ENCODE results near the gene CDK9. TPM values are rescaled to one million over a fixed set of nuclear protein-coding genes. Genes with fewer than 3 reads are reported as not detected.

The CDK9 gene
- polyA plus RNA-seq, 3 donors from 2014 or later, result 44.6 to 83.1 (median 58.1) TPM

DNA sequence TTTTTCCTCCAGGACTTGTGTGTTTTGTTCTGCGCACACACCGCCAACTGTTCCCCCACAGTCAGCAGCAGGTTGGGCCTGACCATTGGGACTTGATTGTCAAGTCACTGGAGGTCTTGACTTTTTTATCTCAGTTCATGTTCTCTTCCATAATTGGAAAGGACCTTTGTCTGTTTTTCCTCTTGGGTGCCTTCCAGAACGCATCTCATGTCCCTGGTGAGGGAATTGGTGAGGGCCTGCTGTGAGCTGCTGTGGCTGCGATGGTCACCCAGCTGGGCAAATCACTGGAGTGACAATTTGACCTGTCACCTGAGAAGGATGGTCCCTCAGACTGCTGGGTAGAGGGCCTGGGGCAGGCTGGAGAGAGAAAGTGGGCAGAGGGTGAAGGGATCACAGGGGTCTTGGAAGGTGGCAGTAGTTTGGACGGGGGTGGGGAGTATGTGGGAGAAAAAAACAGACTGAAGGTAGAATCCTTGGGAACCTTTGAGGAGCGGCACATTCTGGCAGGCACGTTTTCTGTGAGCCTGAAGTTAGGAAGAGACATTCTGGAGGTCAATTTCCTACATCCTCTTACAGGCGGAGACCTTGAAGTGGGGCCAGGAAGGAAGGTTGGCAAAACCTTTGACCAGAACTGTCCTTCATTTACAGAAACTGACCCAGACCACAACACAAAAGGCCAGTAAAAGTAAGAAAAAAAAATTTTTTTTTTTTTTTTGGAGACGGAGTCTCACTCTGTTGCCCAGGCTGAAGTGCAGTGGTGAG lies 4.4 kb downstream of the CDK9 start:
- no peak for DNase-seq
- no peak overlapping the region for H3K4me3 Mint-ChIP-seq
- peak overlapping the region in 4 of 6 donors; percentile 11 to 53 (median 49) for H3K27ac Mint-ChIP-seq

DNA sequence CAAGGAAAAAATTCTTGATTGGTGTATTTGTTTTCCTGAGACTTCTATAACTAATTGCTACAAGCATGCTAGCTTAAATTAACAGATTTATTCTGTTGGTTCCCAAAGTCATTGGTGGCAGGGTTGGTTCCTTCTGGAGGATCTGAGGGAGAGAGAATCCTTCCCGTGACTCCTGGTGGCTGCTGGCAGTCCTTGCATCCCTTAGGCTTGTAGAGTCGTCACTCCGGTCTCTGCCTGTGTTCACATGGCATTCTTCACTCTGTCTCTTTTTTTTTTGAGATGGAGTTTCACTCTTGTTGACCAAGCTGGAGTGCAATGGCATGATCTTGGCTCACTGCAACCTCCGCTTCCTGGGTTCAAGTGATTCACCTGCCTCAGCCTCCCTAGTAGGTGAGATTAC lies 5.3 kb downstream of the CDK9 start:
- Mint-ChIP-seq H3K4me1 (peaks cover 40 to 43% of the 10 kb centered on the region in 2 donors), H3K36me3 (peaks cover 6 to 34% (median 10%) of the 10 kb centered on the region in 3 donors), H3K27me3 (ENCODE audit: low read depth in 3 of 3) (peaks cover 7 to 18% (median 14%) of the 10 kb centered on the region in 3 donors), H3K27ac (no peak overlapping the region), H3K9me3 (no peaks in the 10 kb centered on the region), H3K4me3 (no peak overlapping the region)
- no peak for DNase-seq

More for the DNA sequence above, 4.4 kb downstream of the CDK9 start:
- Mint-ChIP-seq H3K4me1 (peaks cover 35 to 38% of the 10 kb centered on the region in 2 donors), H3K27me3 (ENCODE audit: low read depth in 3 of 3) (peaks cover 9 to 22% (median 14%) of the 10 kb centered on the region in 3 donors), H3K36me3 (peaks cover 6 to 34% (median 10%) of the 10 kb centered on the region in 3 donors), H3K9me3 (no peaks in the 10 kb centered on the region)

DNA sequence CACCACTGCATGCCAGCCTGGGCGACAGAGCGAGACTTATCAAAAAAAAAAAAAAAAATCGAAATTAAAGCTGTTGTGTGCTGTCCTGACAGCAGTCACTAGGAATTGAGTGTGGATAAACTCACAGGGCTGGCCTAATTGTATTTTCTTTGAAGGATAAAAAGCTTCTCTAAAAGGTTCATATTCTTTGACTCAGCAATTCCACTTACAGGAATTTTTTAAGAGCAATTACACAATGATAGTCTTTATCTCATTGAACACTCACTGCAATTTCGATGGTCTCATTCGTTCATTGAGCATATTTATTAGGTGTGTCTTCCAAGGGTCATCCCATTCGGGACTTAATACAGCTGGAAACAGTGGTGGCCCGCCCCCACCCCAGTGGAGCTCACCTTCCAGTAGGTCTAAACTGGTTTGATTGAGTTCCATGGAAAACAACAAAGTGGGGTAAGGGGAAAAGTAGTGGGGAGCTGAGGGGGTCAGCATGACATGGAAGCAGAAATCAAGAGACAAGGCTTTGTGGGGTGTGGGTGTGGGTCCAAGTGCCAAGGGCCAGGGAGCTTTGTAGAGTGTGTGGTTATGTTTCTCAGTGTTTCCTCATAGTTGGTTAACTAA lies 6.7 kb downstream of the CDK9 start:
- H3K27me3 Mint-ChIP-seq (ENCODE audit: low read depth in 3 of 3), result peaks cover 0 to 8% (median 6%) of the 10 kb centered on the region in 3 donors
- H3K9me3 Mint-ChIP-seq, result no peaks in the 10 kb centered on the region
- no peak overlapping the region for H3K4me3 Mint-ChIP-seq
- peaks cover 6 to 27% (median 10%) of the 10 kb centered on the region in 3 donors for H3K36me3 Mint-ChIP-seq
- no peak for DNase-seq
- H3K27ac Mint-ChIP-seq, result peak overlapping the region in 2 of 6 donors; percentile 7 to 30
- peaks cover 43 to 44% of the 10 kb centered on the region in 2 donors for H3K4me1 Mint-ChIP-seq

DNA sequence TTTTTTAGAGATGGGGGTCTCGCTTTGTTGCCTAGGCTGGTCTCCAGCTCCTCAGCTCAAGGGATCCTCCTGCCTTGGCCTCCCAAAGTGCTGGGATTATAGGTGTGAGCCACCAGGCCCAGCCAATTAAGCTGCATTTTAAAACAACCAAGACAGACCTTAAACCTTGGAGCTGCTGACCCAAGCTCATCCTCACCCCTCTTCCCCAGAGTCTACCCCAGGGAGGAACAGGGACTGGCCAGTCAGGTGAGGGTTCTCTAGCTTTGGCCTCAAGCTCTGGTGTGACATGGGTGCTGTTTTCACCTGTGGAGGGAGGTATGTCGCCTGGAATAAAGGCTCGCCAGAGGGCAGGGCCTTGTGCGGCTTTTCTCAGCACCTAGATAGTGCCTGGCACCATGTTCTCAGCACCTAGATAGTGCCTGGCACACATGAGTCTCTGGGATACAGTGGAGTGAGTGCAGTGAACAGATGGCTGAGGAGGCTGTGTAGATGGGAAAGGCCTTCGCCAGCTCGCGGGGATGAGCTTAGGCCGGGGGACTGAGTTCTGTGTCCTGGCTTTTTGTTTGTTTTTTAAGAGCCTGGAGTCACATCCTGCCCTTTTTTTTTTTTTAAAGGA lies 7.4 kb downstream of the CDK9 start:
- DNase-seq, result no peak
- peaks cover 6 to 22% (median 10%) of the 10 kb centered on the region in 3 donors for H3K36me3 Mint-ChIP-seq
- H3K27ac Mint-ChIP-seq, result peak overlapping the region in 4 of 6 donors; percentile 16 to 51 (median 29)
- H3K4me1 Mint-ChIP-seq, result peaks cover 45% of the 10 kb centered on the region in 2 donors
- no peaks in the 10 kb centered on the region for H3K9me3 Mint-ChIP-seq
- H3K27me3 Mint-ChIP-seq (ENCODE audit: low read depth in 3 of 3), result peaks cover 0 to 8% (median 4%) of the 10 kb centered on the region in 3 donors
- H3K4me3 Mint-ChIP-seq, result no peak overlapping the region

DNA sequence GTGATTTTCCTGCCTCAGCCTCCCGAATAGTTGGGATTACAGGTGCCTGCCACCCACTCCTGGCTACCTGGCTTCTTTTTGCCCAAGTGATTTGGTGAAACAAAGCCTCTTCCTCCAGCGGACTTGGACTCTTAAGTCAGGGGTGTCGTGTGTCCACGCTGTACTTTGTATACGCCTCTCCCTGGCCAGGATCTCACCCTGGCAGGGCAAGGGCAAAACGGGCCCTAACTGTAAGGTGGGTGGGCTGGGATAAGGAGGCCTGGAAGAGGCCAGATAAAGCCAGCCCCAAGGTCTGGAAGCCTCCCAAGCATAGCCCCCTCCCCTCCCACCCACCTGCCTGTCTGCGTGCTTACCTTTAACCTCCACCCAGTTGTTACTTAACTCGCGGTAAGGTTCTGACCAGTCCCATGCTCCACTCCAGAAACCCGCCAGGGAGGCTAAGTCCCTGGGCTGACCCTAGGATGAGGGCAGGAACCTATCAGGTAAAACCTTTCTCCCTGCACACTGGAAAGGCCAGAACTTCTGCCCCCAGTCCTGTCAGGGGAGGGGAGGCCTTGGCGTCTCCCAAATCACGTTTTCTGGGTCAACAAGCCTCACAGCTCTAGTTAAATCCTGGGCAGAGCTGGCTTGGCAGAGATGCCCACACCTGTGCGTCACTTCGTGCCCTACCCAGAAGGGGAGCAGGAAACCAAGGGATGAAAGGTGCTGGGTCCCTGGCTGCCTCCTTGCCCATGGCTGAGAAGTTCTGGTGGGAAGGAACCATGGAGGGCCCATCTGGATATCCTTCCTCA lies 8.4 kb downstream of the CDK9 start:
- peak overlapping the region in 3 of 6 donors; percentile 24 to 57 (median 40) for H3K27ac Mint-ChIP-seq
- H3K27me3 Mint-ChIP-seq (ENCODE audit: low read depth in 3 of 3), result peaks cover 0 to 7% (median 0%) of the 10 kb centered on the region in 3 donors
- peaks cover 4 to 19% (median 10%) of the 10 kb centered on the region in 3 donors for H3K36me3 Mint-ChIP-seq
- no peaks in the 10 kb centered on the region for H3K9me3 Mint-ChIP-seq
- DNase-seq, result no peak
- H3K4me1 Mint-ChIP-seq, result peaks cover 41 to 46% of the 10 kb centered on the region in 2 donors
- no peak overlapping the region for H3K4me3 Mint-ChIP-seq

DNA sequence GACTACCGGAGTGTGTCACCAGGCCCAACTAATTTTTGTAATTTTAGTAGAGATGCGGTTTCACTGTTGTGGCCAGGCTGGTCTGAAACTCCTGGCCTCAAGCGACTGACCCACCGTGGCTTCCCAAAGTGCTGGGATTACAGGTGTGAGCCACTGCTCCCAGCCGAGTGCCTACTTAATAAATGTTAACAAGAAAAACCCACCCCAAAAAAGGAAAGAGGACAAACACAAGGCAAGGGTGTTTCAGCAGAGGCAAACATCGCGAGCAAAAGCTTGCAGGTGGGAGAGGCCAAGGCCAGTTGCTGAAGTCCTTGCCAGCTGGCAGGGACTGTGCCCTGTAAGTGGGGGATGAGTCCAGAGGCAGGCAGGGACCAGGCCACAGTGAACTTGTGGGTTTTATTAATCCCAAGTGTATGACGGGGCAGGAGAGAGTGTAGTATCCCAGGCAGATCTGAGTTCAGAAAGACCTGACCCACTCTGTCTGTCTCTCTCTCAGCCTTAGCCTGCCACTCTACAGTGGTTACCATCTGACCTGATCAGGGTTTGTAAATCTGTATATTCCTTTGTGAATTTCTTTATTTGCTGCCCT lies 10.5 kb downstream of the CDK9 start:
- H3K36me3 Mint-ChIP-seq, result peaks cover 0 to 7% (median 0%) of the 10 kb centered on the region in 3 donors
- H3K4me3 Mint-ChIP-seq, result peak overlapping the region; percentile 52 to 82 (median 78)
- H3K9me3 Mint-ChIP-seq, result no peaks in the 10 kb centered on the region
- no peak for DNase-seq
- peak overlapping the region; percentile 66 to 83 (median 76) for H3K27ac Mint-ChIP-seq
- H3K27me3 Mint-ChIP-seq (ENCODE audit: low read depth in 3 of 3), result peaks cover 0 to 4% (median 1%) of the 10 kb centered on the region in 3 donors
- H3K4me1 Mint-ChIP-seq, result peaks cover 34% of the 10 kb centered on the region in 2 donors

DNA sequence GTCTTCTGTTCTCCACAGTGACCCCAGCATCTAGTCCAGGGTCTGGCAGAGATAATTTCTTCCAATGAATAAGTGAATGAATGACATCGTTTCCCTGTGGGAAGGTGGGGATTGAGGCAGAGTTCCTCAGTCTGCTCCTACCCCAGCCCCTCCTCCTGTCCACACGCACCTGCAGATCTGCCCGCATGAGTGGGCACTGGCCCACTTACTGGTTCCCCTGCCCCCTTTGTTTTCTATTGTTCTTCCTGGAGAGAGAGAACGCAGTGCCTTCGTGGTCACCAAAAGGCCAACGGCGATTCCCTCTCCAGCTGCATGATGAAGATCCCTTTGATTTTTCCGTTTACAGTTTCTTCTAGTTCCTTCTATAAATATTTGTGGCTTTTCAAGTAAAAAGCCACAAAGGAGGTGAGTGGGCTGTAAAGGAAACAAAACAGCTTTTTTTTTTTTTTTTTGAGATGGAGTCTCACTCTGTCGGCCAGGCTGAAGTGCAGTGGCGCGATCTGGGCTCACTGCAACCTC lies 11.1 kb downstream of the CDK9 start:
- peaks cover 0 to 7% (median 0%) of the 10 kb centered on the region in 3 donors for H3K36me3 Mint-ChIP-seq

DNA sequence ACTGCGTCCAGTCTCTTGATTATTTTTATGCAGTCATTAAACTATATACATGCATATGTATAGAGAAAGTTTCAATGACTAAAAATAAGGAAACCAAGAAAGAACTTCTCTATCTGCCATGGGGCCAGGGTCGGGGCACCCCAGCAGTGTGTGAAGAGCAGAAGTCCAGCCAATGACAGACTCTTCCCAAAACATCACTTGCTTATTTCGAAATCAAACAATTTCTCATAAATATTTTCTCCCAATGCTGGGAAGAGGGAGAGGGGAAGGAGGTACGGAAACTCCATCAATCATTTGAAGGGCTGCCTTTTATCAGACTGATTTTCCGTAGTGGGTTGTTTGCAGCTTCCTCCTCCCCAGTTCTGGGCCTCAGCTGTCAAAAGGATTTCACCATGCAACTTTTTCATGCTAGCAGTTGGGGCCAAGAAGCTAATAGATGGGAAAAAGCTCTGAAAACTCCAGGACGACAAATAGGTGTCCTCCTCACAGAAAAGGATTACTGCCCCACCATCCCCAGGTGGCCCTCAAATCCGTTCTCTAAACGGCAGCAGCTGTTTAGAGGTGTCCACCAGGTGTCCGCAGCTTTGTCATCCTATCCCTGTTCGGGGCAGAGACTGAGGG lies 16.2 kb downstream of the CDK9 start:
- H3K27ac Mint-ChIP-seq, result peak overlapping the region; percentile 86 to 96 (median 92)
- H3K9me3 Mint-ChIP-seq, result no peaks in the 10 kb centered on the region
- H3K4me3 Mint-ChIP-seq, result peak overlapping the region; percentile 88 to 94 (median 92)
- no peak for DNase-seq
- H3K27me3 Mint-ChIP-seq (ENCODE audit: low read depth in 3 of 3), result peaks cover 0 to 7% (median 0%) of the 10 kb centered on the region in 3 donors
- H3K4me1 Mint-ChIP-seq, result peaks cover 41 to 50% of the 10 kb centered on the region in 2 donors
- H3K36me3 Mint-ChIP-seq, result peaks cover 0 to 7% (median 0%) of the 10 kb centered on the region in 3 donors

More for the DNA sequence above, 11.1 kb downstream of the CDK9 start:
- Mint-ChIP-seq H3K27ac (peak overlapping the region; percentile 3 to 83 (median 74)), H3K9me3 (no peaks in the 10 kb centered on the region), H3K4me3 (peak overlapping the region; percentile 52 to 82 (median 78)), H3K27me3 (ENCODE audit: low read depth in 3 of 3) (peaks cover 0 to 4% (median 1%) of the 10 kb centered on the region in 3 donors), H3K4me1 (peaks cover 36 to 37% of the 10 kb centered on the region in 2 donors)
- peak in 1 of 3 donors; percentile 23 for DNase-seq

DNA sequence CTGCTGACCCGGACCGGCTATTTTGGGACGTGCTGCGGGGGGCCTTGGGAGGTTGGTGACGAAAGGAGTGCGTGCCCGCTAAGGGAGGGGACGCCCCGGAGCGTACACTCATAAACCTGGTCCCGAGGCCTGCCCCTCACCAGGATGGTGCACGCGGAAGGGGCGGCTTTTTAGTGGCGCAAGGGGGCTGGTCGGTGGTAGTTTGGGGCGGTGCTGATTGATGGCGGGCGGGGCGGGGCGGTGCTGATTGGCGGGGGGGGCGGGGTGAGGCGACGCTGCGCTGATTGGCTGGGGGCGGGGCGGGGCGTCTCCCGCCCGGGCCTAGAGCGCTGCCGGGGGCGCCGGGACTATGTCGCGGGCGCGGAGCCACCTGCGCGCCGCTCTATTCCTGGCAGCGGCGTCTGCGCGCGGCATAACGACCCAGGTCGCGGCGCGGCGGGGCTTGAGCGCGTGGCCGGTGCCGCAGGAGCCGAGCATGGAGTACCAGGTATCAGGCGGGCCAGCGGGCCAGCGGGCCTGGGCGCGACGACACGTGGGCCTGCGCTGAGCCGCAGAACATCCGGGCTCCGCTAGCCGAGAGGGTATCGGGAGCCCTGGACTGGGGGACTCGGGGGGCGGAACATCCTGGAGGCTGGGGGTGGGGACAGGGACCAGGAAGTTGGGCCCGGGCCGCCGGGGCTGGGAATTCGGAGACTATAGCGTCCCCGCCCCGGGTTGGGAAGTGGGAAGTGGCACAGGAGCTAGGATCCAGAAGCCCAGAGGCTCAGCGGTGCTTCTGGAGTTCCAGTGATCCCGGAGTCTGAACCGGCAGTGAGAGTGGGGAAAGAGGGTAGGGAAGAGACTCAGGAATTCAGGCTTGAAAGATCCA lies 17.0 kb downstream of the CDK9 start, which contains the start of gene FPGS:
FPGS (plus strand) TSS at position 307 of the 868 bp plus-strand sequence; CDS start at position 350, 43 bp downstream.
- Mint-ChIP-seq H3K4me1 (peaks cover 34 to 42% of the 10 kb centered on the region in 2 donors), H3K4me3 (peak within 1 kb of the TSS; percentile 88 to 94 (median 92)), H3K9me3 (no peaks in the 10 kb centered on the region), H3K27ac (peak within 1 kb of the TSS; percentile 88 to 96 (median 94)), H3K27me3 (ENCODE audit: low read depth in 3 of 3) (peaks cover 0 to 7% (median 1%) of the 10 kb centered on the region in 3 donors), H3K36me3 (peaks cover 0 to 10% (median 0%) of the 10 kb centered on the region in 3 donors)
- DNase-seq, result peak; percentile 89 to 91 (median 90)

DNA sequence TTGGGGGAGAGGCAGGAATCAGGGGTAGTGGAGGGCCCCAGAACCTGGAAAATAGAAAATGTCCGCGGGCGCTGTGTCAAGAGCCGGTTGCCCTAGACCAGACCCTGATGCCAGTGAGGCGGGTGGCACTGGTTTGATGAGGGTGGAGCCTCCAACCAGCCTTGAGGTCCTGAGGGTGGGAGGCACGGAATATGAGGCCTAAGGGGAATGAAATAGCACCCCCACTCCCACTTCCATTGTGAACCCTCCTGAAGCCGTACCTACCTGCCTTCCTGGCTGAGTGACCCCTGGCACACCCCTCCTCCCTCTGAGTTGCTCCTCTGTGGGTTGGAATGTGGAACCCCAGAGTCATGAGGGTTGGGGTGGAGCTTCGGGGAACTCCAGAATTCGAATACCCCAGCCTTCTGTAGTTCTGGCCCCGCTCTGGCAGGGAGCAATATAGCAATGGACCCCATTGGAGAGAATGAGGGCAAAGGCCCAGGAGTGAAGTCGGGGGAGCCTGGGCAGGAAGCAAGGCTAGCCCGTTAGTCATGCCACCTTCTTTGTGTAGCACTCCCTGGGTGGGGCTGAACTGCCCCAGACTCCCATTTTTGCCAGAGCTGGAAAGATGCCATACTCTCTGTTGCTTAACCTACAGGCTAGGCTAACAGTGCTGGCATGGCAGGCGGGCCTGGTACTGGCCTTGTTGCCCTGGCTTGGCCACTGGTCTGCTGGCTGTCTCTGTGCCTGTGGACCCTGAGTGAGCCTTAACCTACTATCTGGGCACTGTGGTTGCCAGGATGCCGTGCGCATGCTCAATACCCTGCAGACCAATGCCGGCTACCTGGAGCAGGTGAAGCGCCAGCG lies 17.9 kb downstream of the CDK9 start:
- no peaks in the 10 kb centered on the region for H3K9me3 Mint-ChIP-seq
- DNase-seq, result peak in 1 of 3 donors; percentile 21
- H3K27ac Mint-ChIP-seq, result peak overlapping the region; percentile 88 to 96 (median 94)

More for the DNA sequence above, 17.9 kb downstream of the CDK9 start:
- Mint-ChIP-seq H3K4me1 (peaks cover 26 to 37% of the 10 kb centered on the region in 2 donors), H3K4me3 (peak overlapping the region; percentile 88 to 94 (median 92)), H3K36me3 (peaks cover 0 to 10% (median 0%) of the 10 kb centered on the region in 3 donors), H3K27me3 (ENCODE audit: low read depth in 3 of 3) (peaks cover 0 to 7% (median 1%) of the 10 kb centered on the region in 3 donors)
